Right lobe of liver (tissue), 4 donors: ENCODE data around the gene KRTCAP2.

Source experiments
- CTCF ChIP-seq, 4 donors: fragments of 200-600 bp in 3 of 4; fragments of 450-650 bp in 1 of 4; IDR thresholded peaks; one replicate each; pipeline versions ENCODE4 v1.5.1 to v1.8.0; 2016 to 2022; ENCODE audit warnings: antibody characterized with exemption in 4 of 4, mild to moderate bottlenecking in 2 of 4
- POLR2A ChIP-seq: fragments of 450-650 bp; IDR thresholded peaks from one replicate; pipeline ENCODE4 v1.6.1; 2017; ENCODE audit warnings: antibody characterized with exemption, mild to moderate bottlenecking
- donor health status: DM: no; HTN: no; CAD: no.
- donor health status: DM: no; HTN: no; CAD: no.
- donor health status: DM: no; HTN: yes; CAD: no.

GRCh38 chr1:155166051-155166470 lies 7.0 kb downstream of the KRTCAP2 start:
- TF ChIP-seq CTCF (IDR thresholded peaks at IDR 0.05): no peak
- TF ChIP-seq POLR2A: no peak
